Fibroblast of villous mesenchyme (primary cell): ENCODE data around the gene COLEC12. TPM values are rescaled to one million over a fixed set of nuclear protein-coding genes. Genes with fewer than 3 reads are reported as not detected.

Experiments
- DNase-seq: peaks from one replicate; pipeline ENCODE4 v3.0.0-alpha.2; 2010; ENCODE audit warnings: low read depth
- H3K4me3 ChIP-seq: 2 replicates; pipeline ENCODE4 v1.5.1; 2011; ENCODE audit warnings: low read depth, mild to moderate bottlenecking, low read length
- total RNA-seq: library from RNA; depleted of rRNA; stranded (reverse); fragments of >200 nt; gene quantifications from 2 replicates; pipeline ENCODE4 v1.2.3, GENCODE V29; 2012
- TF ChIP-seq, protein P1 (sequence below): IDR thresholded peaks from 2 replicates; pipeline ENCODE4 v1.5.1; 2012; ENCODE audit warnings: low read depth, mild to moderate bottlenecking, low read length; ENCODE audit not compliant: insufficient read depth

Gene COLEC12
- total RNA-seq, 1 donor = 3.9 TPM

- no peak for DNase-seq
- TF ChIP-seq, protein P1, sequence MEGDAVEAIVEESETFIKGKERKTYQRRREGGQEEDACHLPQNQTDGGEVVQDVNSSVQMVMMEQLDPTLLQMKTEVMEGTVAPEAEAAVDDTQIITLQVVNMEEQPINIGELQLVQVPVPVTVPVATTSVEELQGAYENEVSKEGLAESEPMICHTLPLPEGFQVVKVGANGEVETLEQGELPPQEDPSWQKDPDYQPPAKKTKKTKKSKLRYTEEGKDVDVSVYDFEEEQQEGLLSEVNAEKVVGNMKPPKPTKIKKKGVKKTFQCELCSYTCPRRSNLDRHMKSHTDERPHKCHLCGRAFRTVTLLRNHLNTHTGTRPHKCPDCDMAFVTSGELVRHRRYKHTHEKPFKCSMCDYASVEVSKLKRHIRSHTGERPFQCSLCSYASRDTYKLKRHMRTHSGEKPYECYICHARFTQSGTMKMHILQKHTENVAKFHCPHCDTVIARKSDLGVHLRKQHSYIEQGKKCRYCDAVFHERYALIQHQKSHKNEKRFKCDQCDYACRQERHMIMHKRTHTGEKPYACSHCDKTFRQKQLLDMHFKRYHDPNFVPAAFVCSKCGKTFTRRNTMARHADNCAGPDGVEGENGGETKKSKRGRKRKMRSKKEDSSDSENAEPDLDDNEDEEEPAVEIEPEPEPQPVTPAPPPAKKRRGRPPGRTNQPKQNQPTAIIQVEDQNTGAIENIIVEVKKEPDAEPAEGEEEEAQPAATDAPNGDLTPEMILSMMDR = no peak
- H3K4me3 ChIP-seq = no peak overlapping the region
Observed at GRCh38 chr18:366466-367061, 133.9 kb downstream of the COLEC12 start.

GRCh38 chr18:365651-366050 lies 134.8 kb downstream of the COLEC12 start:
- no peak overlapping the region for H3K4me3 ChIP-seq
- TF ChIP-seq, protein P1 = no peak
- no peak for DNase-seq

DNA sequence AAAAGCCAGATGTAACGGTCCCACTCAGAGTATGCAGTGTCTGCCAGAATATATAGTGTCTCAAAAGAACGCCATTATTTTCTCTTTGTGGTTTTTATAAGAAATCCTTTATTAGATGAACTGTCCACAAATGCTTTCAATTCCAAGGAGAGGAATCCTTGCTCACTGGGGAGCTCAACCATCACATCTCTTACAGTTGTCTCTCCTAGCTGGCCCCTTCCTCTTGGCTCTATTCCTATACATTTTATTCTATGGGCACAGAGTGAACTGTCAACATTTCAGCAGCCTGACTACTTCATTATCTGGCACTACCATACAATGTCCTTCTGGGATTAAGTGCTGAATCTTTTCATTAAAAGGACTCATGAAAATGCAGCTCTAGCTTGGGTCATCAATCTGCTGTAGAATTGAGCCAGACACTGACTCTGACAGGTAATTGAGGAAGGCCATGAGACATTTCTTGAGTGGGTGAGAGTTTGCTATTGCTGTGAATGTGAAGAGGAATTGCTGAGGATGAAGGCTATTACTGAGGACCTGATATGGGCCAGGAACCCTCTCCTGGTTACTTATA lies 136.2 kb downstream of the COLEC12 start:
- TF ChIP-seq, protein P1 = no peak
- no peak overlapping the region for H3K4me3 ChIP-seq
- no peak for DNase-seq

DNA sequence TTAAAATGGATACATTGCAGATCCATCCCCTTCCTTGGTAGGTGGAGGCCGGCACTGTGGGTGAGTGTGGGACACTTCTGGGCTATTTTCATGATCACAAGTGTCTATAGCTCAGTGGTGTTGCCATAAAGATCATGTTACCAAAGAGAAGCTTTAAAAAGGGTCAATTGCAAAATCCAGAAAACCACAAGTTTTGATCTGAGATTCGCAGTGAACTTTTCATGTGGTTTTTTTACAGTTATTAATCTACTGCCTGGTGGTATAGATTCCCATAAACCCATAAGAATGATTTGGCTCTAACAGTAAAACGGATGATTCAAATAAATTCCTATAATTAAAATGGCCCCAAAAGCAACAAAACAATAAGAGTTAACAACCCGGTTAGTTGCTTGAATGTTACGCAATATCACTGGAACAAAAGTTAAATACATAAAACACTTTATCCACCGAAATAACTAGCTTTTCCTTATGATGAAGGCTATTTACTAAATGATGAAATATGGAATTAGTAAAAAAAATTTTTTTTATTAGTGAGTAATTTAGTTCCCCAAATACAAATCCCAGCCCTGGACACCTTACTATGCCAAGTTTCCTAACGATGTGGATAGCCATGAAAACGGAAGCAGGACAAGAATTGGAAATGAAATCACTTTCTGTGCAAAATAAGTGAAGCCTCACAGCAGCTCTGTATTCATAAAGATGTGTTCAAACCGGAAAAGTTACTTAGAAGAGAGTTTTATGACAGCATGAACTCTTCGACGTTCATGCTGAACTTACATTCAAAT lies 137.0 kb downstream of the COLEC12 start:
- peak; percentile 88 for DNase-seq
- TF ChIP-seq, protein P1 = no peak
- no peak overlapping the region for H3K4me3 ChIP-seq

GRCh38 chr18:362311-363290 lies 137.9 kb downstream of the COLEC12 start:
- TF ChIP-seq, protein P1 = no peak
- DNase-seq = no peak
- H3K4me3 ChIP-seq = no peak overlapping the region

GRCh38 chr18:361941-362310 lies 138.6 kb downstream of the COLEC12 start:
- no peak overlapping the region for H3K4me3 ChIP-seq
- TF ChIP-seq, protein P1 = no peak
- DNase-seq = peak; percentile 56
